Umbilical cord (tissue), 2 donors: ENCODE results near the gene B3GALT6. TPM values are rescaled to one million over a fixed set of nuclear protein-coding genes. Genes with fewer than 3 reads are reported as not detected.
A peak's percentile ranks its signal among the peaks of the same experiment; 100 is the strongest.

ENCODE experiments used
- DNase-seq: peaks from one replicate; pipeline ENCODE4 v3.0.0-alpha.2; 2015; ENCODE audit warnings: low spot score
- total RNA-seq: library from RNA; depleted of rRNA; stranded (reverse); fragments of >200 nt; gene quantifications from one replicate; pipeline ENCODE4 v1.2.3, GENCODE V29; 2014; ENCODE audit warnings: low replicate concordance; ENCODE audit not compliant: insufficient read depth

The B3GALT6 gene
- total RNA-seq, 1 donor from 2014 or later, result 15.4 TPM

GRCh38 chr1:1260843-1261560, 29.0 kb downstream of the B3GALT6 start:
- no peak for DNase-seq

GRCh38 chr1:1262071-1262470, 30.0 kb downstream of the B3GALT6 start:
- no peak for DNase-seq

GRCh38 chr1:1262758-1263157, 30.7 kb downstream of the B3GALT6 start:
- DNase-seq, result no peak

GRCh38 chr1:1264026-1264425, 32.0 kb downstream of the B3GALT6 start:
- DNase-seq, result no peak

GRCh38 chr1:1264868-1265272, 32.8 kb downstream of the B3GALT6 start:
- DNase-seq, result no peak

- DNase-seq, result no peak
Measured at GRCh38 chr1:1267488-1268283, 35.6 kb downstream of the B3GALT6 start.

- no peak for DNase-seq
Measured at GRCh38 chr1:1268284-1268682, 36.2 kb downstream of the B3GALT6 start.

GRCh38 chr1:1270813-1271212, 38.8 kb downstream of the B3GALT6 start:
- DNase-seq, result no peak

GRCh38 chr1:1272341-1273208, 40.5 kb downstream of the B3GALT6 start:
- DNase-seq, result no peak

- DNase-seq, result no peak
Measured at GRCh38 chr1:1273209-1273511, 41.1 kb downstream of the B3GALT6 start.

- DNase-seq, result peak; percentile 92
Measured at GRCh38 chr1:1273512-1274298, 41.7 kb downstream of the B3GALT6 start, which contains the start of gene UBE2J2. UBE2J2 (minus strand) TSS chr1:1273854; CDS start chr1:1267992, 5,862 bp downstream.

GRCh38 chr1:1274299-1274930, 42.4 kb downstream of the B3GALT6 start:
- no peak for DNase-seq

GRCh38 chr1:1274931-1275431, 42.9 kb downstream of the B3GALT6 start:
- no peak for DNase-seq

GRCh38 chr1:1275836-1276235, 43.8 kb downstream of the B3GALT6 start:
- DNase-seq, result no peak

- no peak for DNase-seq
Measured at GRCh38 chr1:1278620-1279019, 46.6 kb downstream of the B3GALT6 start.

- DNase-seq, result no peak
Measured at GRCh38 chr1:1279028-1279427, 47.0 kb downstream of the B3GALT6 start.

- no peak for DNase-seq
Measured at GRCh38 chr1:1280782-1281481, 48.9 kb downstream of the B3GALT6 start.

GRCh38 chr1:1281533-1282321, 49.7 kb downstream of the B3GALT6 start:
- no peak for DNase-seq

GRCh38 chr1:1282998-1283397, 51.0 kb downstream of the B3GALT6 start:
- no peak for DNase-seq
